Gastrocnemius medialis (tissue), 4 donors: ENCODE data around the gene PPM1L. TPM values are rescaled to one million over a fixed set of nuclear protein-coding genes. Genes with fewer than 3 reads are reported as not detected.

Experiments used
- ATAC-seq, 2 donors: fragments of 150-250 bp; one replicate each; pipeline ENCODE4 v1.9.1; 2016
- DNase-seq, 2 donors: peaks; one replicate each; pipeline ENCODE4 v3.0.0-alpha.2; 2019
- H3K27ac ChIP-seq, 4 donors: fragments of 200-600 bp; sonication (generic); 1 replicate in 1 of 4; 2 replicates in 3 of 4; pipeline ENCODE4 v1.5.1; 2016 to 2018; ENCODE audit warnings: mild to moderate bottlenecking in 2 of 4, moderate library complexity in 1 of 4
- H3K27me3 ChIP-seq, 3 donors: fragments of 200-600 bp; sonication (generic) in 2 of 3; 1 replicate in 1 of 3; 2 replicates in 2 of 3; pipeline versions ENCODE4 v1.5.1 to v1.6.0; 2016 to 2019; ENCODE audit warnings: mild to moderate bottlenecking in 1 of 3, moderate library complexity in 1 of 3
- H3K36me3 ChIP-seq, 2 donors: fragments of 200-600 bp; sonication (generic) in 1 of 2; one replicate each; pipeline ENCODE4 v1.5.1; 2017 to 2018
- H3K4me1 ChIP-seq, 2 donors: fragments of 200-600 bp; sonication (generic) in 1 of 2; one replicate each; pipeline ENCODE4 v1.5.1; 2016 to 2017; ENCODE audit warnings: mild to moderate bottlenecking in 2 of 2
- H3K4me3 ChIP-seq, 4 donors: fragments of 200-600 bp; sonication (generic) in 3 of 4; 1 replicate in 1 of 4; 2 replicates in 3 of 4; pipeline ENCODE4 v1.5.1; 2016 to 2019; ENCODE audit warnings: mild to moderate bottlenecking in 2 of 4
- H3K9me3 ChIP-seq, 3 donors: fragments of 200-600 bp; sonication (generic) in 2 of 3; 1 replicate in 1 of 3; 2 replicates in 2 of 3; pipeline ENCODE4 v1.5.1; 2016 to 2019
- CTCF ChIP-seq, 5 experiments: fragments of 450-650 bp in 3 of 5; fragments of 200-600 bp in 2 of 5; sonication (generic) in 2 of 5; IDR thresholded peaks in 4 of 5; conservative IDR thresholded peaks in 1 of 5; 1 replicate in 4 of 5; 2 replicates in 1 of 5; pipeline ENCODE4 v1.5.1; 2016 to 2019; ENCODE audit warnings: antibody characterized with exemption in 5 of 5, mild to moderate bottlenecking in 3 of 5, moderate library complexity in 3 of 5
- POLR2A ChIP-seq, 2 donors: fragments of 450-650 bp; IDR thresholded peaks; one replicate each; pipeline ENCODE4 v1.6.1; 2017; ENCODE audit warnings: antibody characterized with exemption in 2 of 2, mild to moderate bottlenecking in 2 of 2, moderate library complexity in 2 of 2
- in situ Hi-C, 4 donors: fragments of 200-750 bp; cut with MboI; loops; one replicate each; pipeline versions ENCODE4 v1.15.0 to v1.8.0; 2017; ENCODE audit warnings: low sequenced_read_pairs in 4 of 4
- intact Hi-C: fragments of 100-400 bp; cut with DNase I; formaldehyde crosslinking; loops from one replicate; pipeline ENCODE4 v1.15.1; 2023; ENCODE audit warnings: low total_unique reads
- total RNA-seq, 4 donors: library from RNA; depleted of rRNA; stranded (reverse); fragments of >200 nt; gene quantifications; one replicate each; pipeline versions ENCODE4 v1.1.0 to v1.2.3, GENCODE V29; 2016

The PPM1L gene
- total RNA-seq, 4 donors from 2014 or later: 85.0 to 243 (median 122) TPM

- H3K27ac ChIP-seq: peak overlapping the region; percentile 91 to 94 (median 92)
- ATAC-seq: peak; percentile 10 to 41
Measured at GRCh38 chr3:160809453-160809852, 53.4 kb downstream of the PPM1L start.

GRCh38 chr3:160810362-160811236 lies 54.6 kb downstream of the PPM1L start:
- peak; percentile 53 to 57 for ATAC-seq

More at GRCh38 chr3:160809453-160809852, 53.4 kb downstream of the PPM1L start:
- Histone ChIP-seq H3K4me3 (no peak overlapping the region), H3K27me3 (no peaks in the 10 kb centered on the region), H3K36me3 (no peaks in the 10 kb centered on the region), H3K9me3 (no peaks in the 10 kb centered on the region), H3K4me1 (peaks cover 86 to 92% of the 10 kb centered on the region in 2 donors)
- DNase-seq: peak in 1 of 2 donors; percentile 34
- in situ Hi-C loops (loop anchor here in 2 of 4 donors (5.0 to 10.0 kb wide), 2 partner anchors 55 to 78 kb away; partner anchors contain the start of gene PPM1L (in 1 of the 2)), intact Hi-C loops (loop anchor here (10.0 kb wide), 1 partner anchor 955 kb away; no protein-coding TSS in a partner anchor)
- TF ChIP-seq CTCF (IDR thresholded peaks at IDR 0.05 in 4 of 5, conservative IDR thresholded peaks at IDR 0.05 in 1 of 5) (no peak), POLR2A (IDR thresholded peaks at IDR 0.05) (no peak)

GRCh38 chr3:160811237-160811548 lies 55.2 kb downstream of the PPM1L start:
- H3K4me1 ChIP-seq: peaks cover 78 to 80% of the 10 kb centered on the region in 2 donors
- peak overlapping the region; percentile 91 to 94 (median 92) for H3K27ac ChIP-seq
- H3K9me3 ChIP-seq: no peaks in the 10 kb centered on the region
- ATAC-seq (no peak), DNase-seq (no peak)
- H3K27me3 ChIP-seq: no peaks in the 10 kb centered on the region
- H3K36me3 ChIP-seq: no peaks in the 10 kb centered on the region
- in situ Hi-C loops: loop anchor here in 1 of 4 donors (10.0 kb wide), 1 partner anchor 54 kb away; no protein-coding TSS in a partner anchor
- no peak for TF ChIP-seq POLR2A (IDR thresholded peaks at IDR 0.05)
- no peak for TF ChIP-seq CTCF (IDR thresholded peaks at IDR 0.05 in 4 of 5, conservative IDR thresholded peaks at IDR 0.05 in 1 of 5)
- intact Hi-C loops: loop anchor here (2.0 kb wide), 1 partner anchor 54 kb away; the partner anchor contains the start of gene PPM1L
- no peak overlapping the region for H3K4me3 ChIP-seq

More at GRCh38 chr3:160810362-160811236, 54.6 kb downstream of the PPM1L start:
- Histone ChIP-seq H3K36me3 (no peaks in the 10 kb centered on the region), H3K4me1 (peaks cover 79 to 82% of the 10 kb centered on the region in 2 donors), H3K4me3 (no peak overlapping the region), H3K27ac (peak overlapping the region; percentile 91 to 94 (median 92)), H3K27me3 (no peaks in the 10 kb centered on the region), H3K9me3 (no peaks in the 10 kb centered on the region)
- intact Hi-C loops: loop anchor here (1.0 to 2.0 kb wide), 2 partner anchors 54 to 58 kb away; partner anchors contain the start of gene PPM1L
- TF ChIP-seq POLR2A (IDR thresholded peaks at IDR 0.05): no peak
- TF ChIP-seq CTCF (IDR thresholded peaks at IDR 0.05 in 4 of 5, conservative IDR thresholded peaks at IDR 0.05 in 1 of 5): peak in 1 of 5 experiments; percentile 5
- in situ Hi-C loops: loop anchor here in 1 of 4 donors (10.0 kb wide), 1 partner anchor 54 kb away; no protein-coding TSS in a partner anchor
- DNase-seq: peak; percentile 66 to 67

- DNase-seq (no peak), ATAC-seq (peak in 1 of 2 donors; percentile 4)
- in situ Hi-C loops (loop anchor here in 1 of 4 donors (10.0 kb wide), 1 partner anchor 52 kb away; no protein-coding TSS in a partner anchor), intact Hi-C loops (no loop called here)
- H3K27me3 ChIP-seq: no peaks in the 10 kb centered on the region
- H3K9me3 ChIP-seq: no peaks in the 10 kb centered on the region
- H3K36me3 ChIP-seq: no peaks in the 10 kb centered on the region
- H3K4me3 ChIP-seq: peak overlapping the region in 1 of 4 donors; percentile 7
- H3K27ac ChIP-seq: peak overlapping the region; percentile 91 to 94 (median 92)
- peaks cover 69 to 73% of the 10 kb centered on the region in 2 donors for H3K4me1 ChIP-seq
- TF ChIP-seq POLR2A (IDR thresholded peaks at IDR 0.05) (no peak), CTCF (IDR thresholded peaks at IDR 0.05 in 4 of 5, conservative IDR thresholded peaks at IDR 0.05 in 1 of 5) (no peak)
Measured at GRCh38 chr3:160812304-160812703, 56.3 kb downstream of the PPM1L start.
